H1 (cell line): ENCODE measurements around the gene SLC9A5. TPM values are rescaled to one million over a fixed set of nuclear protein-coding genes. Genes with fewer than 3 reads are reported as not detected.

Experiments used
- CBX5 ChIP-seq: fragments of 300-800, 300-1000 bp; sonication (generic); IDR thresholded peaks from 2 replicates; pipeline ENCODE4 v1.7.1; 2016; ENCODE audit warnings: antibody characterized with exemption, low read length, low read depth
- POU5F1 ChIP-seq: IDR thresholded peaks from 2 replicates; pipeline ENCODE4 v1.6.1; 2011; ENCODE audit warnings: low read depth, mild to moderate bottlenecking, low read length, moderate library complexity
- TBP ChIP-seq: IDR thresholded peaks from 2 replicates; pipeline ENCODE4 v1.6.1; 2011; ENCODE audit warnings: low read depth, low read length, improper control_type of control experiment
- polyA plus RNA-seq, 7 experiments: library from polyadenylated mRNA; depleted of rRNA in 3 of 7; stranded (reverse) in 5 of 7; unstranded in 2 of 7; fragments of >200 nt in 5 of 7; fragments of 200-250 nt in 2 of 7; gene quantifications; 1 replicate in 5 of 7; 2 replicates in 1 of 7; 4 replicates in 1 of 7; pipeline versions ENCODE4 v1.2.1 to v1.2.3, GENCODE V29; 2011 to 2013; ENCODE audit warnings: missing spikeins in 2 of 7, mixed read lengths in 2 of 7
- total RNA-seq: library from RNA; stranded (reverse); fragmentation: NEBNext Ultra II Directional; extraction: Animal tissue kit (Norgen Biotek cat#: 25700); gene quantifications from 2 replicates; pipeline ENCODE4 v1.2.1, GENCODE V29; 2021

Gene SLC9A5
- total and polyA plus RNA-seq, 2 of the 8 experiments (the other 6 are each of a cell fraction or from before 2014, with no cell fraction given) = 7.9 to 8.6 TPM

GRCh38 chr16:67211674-67212073 is 37.1 kb upstream of the SLC9A5 start (continued):
- TF ChIP-seq CBX5 = no peak
- no peak for TF ChIP-seq TBP
- no peak for TF ChIP-seq POU5F1
